T-helper 2 cell treated with Interferon-gamma antibody and Interleukin-4, amounts not matched to agents 5 μg/mL and 100 μg/mL, for 36 hours (primary cell): ENCODE results near the gene SETD1A.
"Not testable (repeated sequence)": the region's sequence is repeated elsewhere in the genome, so short reads cannot be mapped to it uniquely, and the experiment has no call there.

Experiments
- DNase-seq: peaks from one replicate; pipeline ENCODE4 v3.0.0; 2021; ENCODE audit warnings: low spot score
- H3K27ac Mint-ChIP-seq: one replicate; pipeline ENCODE4 v1.8.0; 2021; ENCODE audit warnings: mild to moderate bottlenecking, mixed read lengths
- H3K27me3 Mint-ChIP-seq: one replicate; pipeline ENCODE4 v1.8.0; 2021; ENCODE audit warnings: low read depth, mixed read lengths
- H3K36me3 Mint-ChIP-seq: one replicate; pipeline ENCODE4 v1.8.0; 2021; ENCODE audit warnings: low read depth, mixed read lengths
- H3K4me1 Mint-ChIP-seq: one replicate; pipeline ENCODE4 v1.8.0; 2021; ENCODE audit warnings: low read depth, mixed read lengths
- H3K4me3 Mint-ChIP-seq: one replicate; pipeline ENCODE4 v1.8.0; 2022; ENCODE audit warnings: mild to moderate bottlenecking, moderate library complexity, mixed read lengths
- H3K9me3 Mint-ChIP-seq: one replicate; pipeline ENCODE4 v1.8.0; 2021; ENCODE audit warnings: mixed read lengths

The SETD1A gene

GRCh38 chr16:31008149-31008548, 50.6 kb downstream of the SETD1A start:
- no peak for DNase-seq
- Mint-ChIP-seq H3K27me3 (peaks cover 39% of the 10 kb centered on the region), H3K4me1 (no peaks in the 10 kb centered on the region), H3K27ac (no peak overlapping the region), H3K4me3 (no peak overlapping the region), H3K9me3 (no peaks in the 10 kb centered on the region), H3K36me3 (no peaks in the 10 kb centered on the region)

GRCh38 chr16:31008551-31008950, 51.0 kb downstream of the SETD1A start:
- Mint-ChIP-seq H3K9me3 (no peaks in the 10 kb centered on the region), H3K4me3 (no peak overlapping the region), H3K4me1 (no peaks in the 10 kb centered on the region), H3K36me3 (no peaks in the 10 kb centered on the region), H3K27ac (no peak overlapping the region), H3K27me3 (peaks cover 43% of the 10 kb centered on the region)
- DNase-seq: no peak

GRCh38 chr16:31009120-31009519, 51.6 kb downstream of the SETD1A start:
- DNase-seq: no peak
- Mint-ChIP-seq H3K9me3 (no peaks in the 10 kb centered on the region), H3K36me3 (no peaks in the 10 kb centered on the region), H3K4me1 (no peaks in the 10 kb centered on the region), H3K27ac (no peak overlapping the region), H3K27me3 (peaks cover 46% of the 10 kb centered on the region), H3K4me3 (no peak overlapping the region)

GRCh38 chr16:31009894-31010584, 52.5 kb downstream of the SETD1A start:
- Mint-ChIP-seq H3K27ac (no peak overlapping the region), H3K4me3 (peak overlapping the region; percentile 52), H3K27me3 (peaks cover 50% of the 10 kb centered on the region), H3K9me3 (no peaks in the 10 kb centered on the region), H3K36me3 (no peaks in the 10 kb centered on the region), H3K4me1 (no peaks in the 10 kb centered on the region)
- DNase-seq: no peak

GRCh38 chr16:31010585-31011325, 53.2 kb downstream of the SETD1A start, which contains the start of gene STX1B:
TSS of gene STX1B (minus strand) at chr16:31010638. CDS start at chr16:31010396, 242 bp downstream.
- no peaks in the 10 kb centered on the region for H3K4me1 Mint-ChIP-seq
- DNase-seq: no peak
- no peaks in the 10 kb centered on the region for H3K9me3 Mint-ChIP-seq

GRCh38 chr16:31011815-31012214, 54.3 kb downstream of the SETD1A start:
- H3K27ac Mint-ChIP-seq: not testable (repeated sequence)

More at GRCh38 chr16:31010585-31011325, 53.2 kb downstream of the SETD1A start, which contains the start of gene STX1B:
- Mint-ChIP-seq H3K36me3 (no peaks in the 10 kb centered on the region), H3K27me3 (peaks cover 48% of the 10 kb centered on the region), H3K27ac (no peak within 1 kb of the TSS), H3K4me3 (peak within 1 kb of the TSS; percentile 52)

GRCh38 chr16:31013292-31013691, 55.7 kb downstream of the SETD1A start:
- peaks cover 44% of the 10 kb centered on the region for H3K27me3 Mint-ChIP-seq
- H3K4me3 Mint-ChIP-seq, H3K9me3 Mint-ChIP-seq, DNase-seq, H3K4me1 Mint-ChIP-seq, H3K36me3 Mint-ChIP-seq, H3K27ac Mint-ChIP-seq: not testable (repeated sequence)

More at GRCh38 chr16:31011815-31012214, 54.3 kb downstream of the SETD1A start:
- H3K27me3 Mint-ChIP-seq: peaks cover 47% of the 10 kb centered on the region
- H3K4me1 Mint-ChIP-seq, H3K9me3 Mint-ChIP-seq, H3K36me3 Mint-ChIP-seq, DNase-seq: not testable (repeated sequence)
- H3K4me3 Mint-ChIP-seq: peak overlapping the region; percentile 42

GRCh38 chr16:31016018-31016417, 58.5 kb downstream of the SETD1A start:
- no peak for DNase-seq
- Mint-ChIP-seq H3K36me3 (no peaks in the 10 kb centered on the region), H3K27ac (no peak overlapping the region), H3K9me3 (no peaks in the 10 kb centered on the region), H3K27me3 (peaks cover 33% of the 10 kb centered on the region), H3K4me1 (no peaks in the 10 kb centered on the region), H3K4me3 (no peak overlapping the region)

- not testable (repeated sequence) for H3K9me3 Mint-ChIP-seq, H3K4me3 Mint-ChIP-seq, H3K27ac Mint-ChIP-seq
These were observed 60.2 kb downstream of the SETD1A start for GRCh38 chr16:31017756-31018155.

GRCh38 chr16:31020536-31020935, 63.0 kb downstream of the SETD1A start:
- Mint-ChIP-seq H3K27me3 (no peaks in the 10 kb centered on the region), H3K4me3 (no peak overlapping the region), H3K27ac (no peak overlapping the region), H3K4me1 (peaks cover 9% of the 10 kb centered on the region), H3K36me3 (no peaks in the 10 kb centered on the region), H3K9me3 (no peaks in the 10 kb centered on the region)
- no peak for DNase-seq

More at GRCh38 chr16:31017756-31018155, 60.2 kb downstream of the SETD1A start:
- not testable (repeated sequence) for H3K36me3 Mint-ChIP-seq, DNase-seq, H3K4me1 Mint-ChIP-seq
- peaks cover 15% of the 10 kb centered on the region for H3K27me3 Mint-ChIP-seq

- no peak for DNase-seq
- H3K4me1 Mint-ChIP-seq: peaks cover 9% of the 10 kb centered on the region
- no peaks in the 10 kb centered on the region for H3K36me3 Mint-ChIP-seq
- H3K4me3 Mint-ChIP-seq: no peak overlapping the region
- H3K9me3 Mint-ChIP-seq: no peaks in the 10 kb centered on the region
- H3K27me3 Mint-ChIP-seq: no peaks in the 10 kb centered on the region
- no peak overlapping the region for H3K27ac Mint-ChIP-seq
These were observed 65.1 kb downstream of the SETD1A start for GRCh38 chr16:31022544-31023251.

GRCh38 chr16:31023252-31023602, 65.7 kb downstream of the SETD1A start:
- H3K4me3 Mint-ChIP-seq: no peak overlapping the region
- H3K27ac Mint-ChIP-seq: no peak overlapping the region
- no peak for DNase-seq
- no peaks in the 10 kb centered on the region for H3K36me3 Mint-ChIP-seq
- no peaks in the 10 kb centered on the region for H3K27me3 Mint-ChIP-seq
- peaks cover 9% of the 10 kb centered on the region for H3K4me1 Mint-ChIP-seq
- H3K9me3 Mint-ChIP-seq: no peaks in the 10 kb centered on the region

- no peaks in the 10 kb centered on the region for H3K36me3 Mint-ChIP-seq
- no peaks in the 10 kb centered on the region for H3K9me3 Mint-ChIP-seq
- no peak for DNase-seq
- no peak overlapping the region for H3K4me3 Mint-ChIP-seq
- no peak overlapping the region for H3K27ac Mint-ChIP-seq
- H3K27me3 Mint-ChIP-seq: no peaks in the 10 kb centered on the region
- peaks cover 9% of the 10 kb centered on the region for H3K4me1 Mint-ChIP-seq
These were observed 66.2 kb downstream of the SETD1A start for GRCh38 chr16:31023627-31024226.

GRCh38 chr16:31025339-31025738, 67.8 kb downstream of the SETD1A start:
- Mint-ChIP-seq H3K36me3 (no peaks in the 10 kb centered on the region), H3K4me1 (peaks cover 9% of the 10 kb centered on the region), H3K9me3 (no peaks in the 10 kb centered on the region), H3K27ac (no peak overlapping the region), H3K27me3 (no peaks in the 10 kb centered on the region), H3K4me3 (no peak overlapping the region)
- DNase-seq: no peak
